ENCODE results near the gene POLR3C. TPM values are rescaled to one million over a fixed set of nuclear protein-coding genes. Genes with fewer than 3 reads are reported as not detected.

POLR3C gene
- total and polyA plus RNA-seq, 10 of the 15 experiments (the other 5 are each of a cell fraction or from before 2014, with no cell fraction given) = 13.0 to 44.8 (median 34.8) TPM

GRCh38 chr1:145792484-145792883 lies 31.5 kb upstream of the POLR3C start:
- no peaks in the 10 kb centered on the region; a peak in 1 of 4 replicates for H3K36me3 ChIP-seq (ENCODE audit: control insufficient read depth in 2 of 2, insufficient read depth in 2 of 2, low read length in 1 of 2)
- in situ Hi-C loops (cut with MboI) (no loop called here), intact Hi-C loops (cut with micrococcal nuclease; ENCODE audit: unreplicated experiment) (no loop called here)
- SMC1A ChIA-PET (ENCODE audit: uncharacterized antibody, unreplicated experiment) = interaction anchor here (0.9 to 2.1 kb wide), 3 partner anchors 11 to 13 kb away, joined by 3 to 5 read pairs (median 4); no protein-coding TSS in a partner anchor
- POLR2A ChIA-PET = interaction anchor here (0.8 kb wide), 1 partner anchor 11 kb away, joined by 3 read pairs; no protein-coding TSS in a partner anchor
- H4K20me1 ChIP-seq (ENCODE audit: control insufficient read depth, insufficient read depth) = no peaks in the 10 kb centered on the region
- DNase-seq (ENCODE audit: low read depth, low spot score) (no peak), FAIRE-seq (no peak), ATAC-seq (peak; percentile 38)
- H3K9me3 ChIP-seq (replicated peaks; ENCODE audit: control insufficient read depth, insufficient read depth, low read length) = peaks cover 4% of the 10 kb centered on the region
- peak overlapping the region; percentile 33; the same call in 1 of the 2 replicates for H3K27ac ChIP-seq (ENCODE audit: control insufficient read depth, insufficient read depth)
- no peak overlapping the region for H3K4me3 ChIP-seq
- CTCF ChIA-PET = interaction anchor here (0.6 to 2.3 kb wide), 3 partner anchors 10 to 36 kb away, joined by 3 to 8 read pairs (median 3); no protein-coding TSS in a partner anchor
- no TSS peak for BruUV-seq (replicated peaks)
- peak overlapping the region; percentile 22; the same call in 1 of the 2 replicates for H3K4me2 ChIP-seq (ENCODE audit: control insufficient read depth, insufficient read depth)
- H3K79me2 ChIP-seq (ENCODE audit: control insufficient read depth, insufficient read depth, low read length) = peaks cover 3% of the 10 kb centered on the region
- TF ChIP-seq JUNB (IDR thresholded peaks at IDR 0.05) (peak; percentile 69), EED (IDR thresholded peaks at IDR 0.05; ENCODE audit: low read depth) (peak; percentile 46; the same call in 1 of the 2 replicates), IRF4 (IDR thresholded peaks at IDR 0.05; ENCODE audit: low read depth, low read length) (0 out of 2 replicates have a peak, but pooled peaks have one; percentile 5), PAX5 (IDR thresholded peaks at IDR 0.05; ENCODE audit: borderline replicate concordance, low read depth, low read length) (no peak), FOXK2 (IDR thresholded peaks at IDR 0.05) (no peak), ATF3 (IDR thresholded peaks at IDR 0.05; ENCODE audit: borderline replicate concordance, extremely low read depth, low read depth, low read length) (no peak)
- WGBS (ENCODE audit: insufficient coverage, insufficient replicate concordance, low lambda C conversion rate, missing lambda C conversion rate) = 100% methylated on average over 1 of the region's 1 CpG
- RAD21 ChIA-PET (ENCODE audit: unreplicated experiment) = no interaction called here
- no peak overlapping the region for H3K9ac ChIP-seq (ENCODE audit: control insufficient read depth, insufficient read depth, low read length)
- peaks cover 4% of the 10 kb centered on the region for H3K4me1 ChIP-seq (ENCODE audit: control insufficient read depth, insufficient read depth, low read length)
- no peak overlapping the region for H2AFZ ChIP-seq (ENCODE audit: control insufficient read depth, low read depth, low read length)
- no peaks in the 10 kb centered on the region for H3K27me3 ChIP-seq (replicated peaks in 1 of 2; ENCODE audit: control insufficient read depth in 2 of 2, insufficient read depth in 2 of 2, low read length in 1 of 2)

All from GM12878 (cell line).